WI38 (cell line): ENCODE measurements around the gene ZNF180.
A peak's percentile ranks its signal among the peaks of the same experiment; 100 is the strongest.

Experiments used
- H3K4me3 ChIP-seq: 2 replicates; pipeline ENCODE4 v1.5.1; 2011; ENCODE audit warnings: low read depth, mild to moderate bottlenecking, control low read depth, low read length
- CTCF ChIP-seq: IDR thresholded peaks from 2 replicates; pipeline ENCODE4 v1.5.1; 2012; ENCODE audit warnings: low read depth, mild to moderate bottlenecking, control low read depth, low read length

Gene ZNF180

GRCh38 chr19:44521370-44521769 lies 21.0 kb upstream of the ZNF180 start:
- TF ChIP-seq CTCF: no peak

GRCh38 chr19:44517146-44517545 lies 16.8 kb upstream of the ZNF180 start:
- H3K4me3 ChIP-seq: no peak overlapping the region
- no peak for TF ChIP-seq CTCF

More at GRCh38 chr19:44521370-44521769, 21.0 kb upstream of the ZNF180 start:
- H3K4me3 ChIP-seq: no peak overlapping the region

GRCh38 chr19:44515907-44516306 lies 15.6 kb upstream of the ZNF180 start:
- TF ChIP-seq CTCF: no peak

GRCh38 chr19:44515031-44515430 lies 14.7 kb upstream of the ZNF180 start:
- no peak overlapping the region for H3K4me3 ChIP-seq
- TF ChIP-seq CTCF: no peak

More at GRCh38 chr19:44515907-44516306, 15.6 kb upstream of the ZNF180 start:
- no peak overlapping the region for H3K4me3 ChIP-seq

GRCh38 chr19:44512326-44513298 lies 12.3 kb upstream of the ZNF180 start:
- peak; percentile 78 for TF ChIP-seq CTCF
- H3K4me3 ChIP-seq: no peak overlapping the region

GRCh38 chr19:44509478-44509877 lies 9.2 kb upstream of the ZNF180 start:
- TF ChIP-seq CTCF: no peak
- no peak overlapping the region for H3K4me3 ChIP-seq

GRCh38 chr19:44499559-44499958 lies 763 bp downstream of the ZNF180 start:
- TF ChIP-seq CTCF: no peak
- H3K4me3 ChIP-seq: peak overlapping the region; percentile 86
